Left hindlimb (tissue), 1 donor: ENCODE measurements around the gene LRFN5.

Source experiments
- DNase-seq: peaks from one replicate; pipeline ENCODE4 v3.0.0-alpha.2; 2018

The LRFN5 gene

DNA sequence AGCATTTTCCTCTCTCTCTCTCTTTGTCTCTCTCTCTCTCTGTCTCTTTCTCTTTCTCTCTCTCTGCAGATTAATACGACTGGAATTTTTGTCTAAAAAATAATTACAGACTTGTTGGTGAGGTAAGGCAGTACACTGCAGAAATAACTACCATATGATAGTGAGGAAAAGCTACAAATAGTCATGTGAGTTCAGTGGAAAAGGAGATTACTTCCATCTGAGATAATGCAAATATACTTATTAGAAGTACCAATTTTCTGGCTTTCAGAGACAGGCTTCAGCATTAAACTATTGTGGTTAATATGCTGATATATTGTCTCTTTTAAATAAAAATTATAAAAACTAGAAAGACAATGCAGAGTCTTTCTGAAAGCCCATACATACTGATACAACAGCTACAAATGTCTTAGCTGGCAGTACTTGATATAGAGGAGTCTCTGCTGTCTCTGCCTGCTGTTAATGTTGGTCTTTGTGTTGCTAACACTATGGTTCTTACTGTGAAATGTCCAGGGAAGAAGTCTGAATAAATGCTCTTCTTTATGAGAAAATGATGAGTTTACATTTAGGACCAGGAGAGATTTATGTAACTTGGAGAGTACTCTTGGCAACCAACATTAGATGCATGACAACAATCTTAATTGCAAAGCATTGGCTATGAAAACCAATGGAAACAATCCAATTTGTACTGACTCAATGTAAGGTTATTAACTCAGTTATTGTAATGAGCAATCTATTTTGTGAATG lies 167.0 kb downstream of the LRFN5 start:
- DNase-seq, result no peak

DNA sequence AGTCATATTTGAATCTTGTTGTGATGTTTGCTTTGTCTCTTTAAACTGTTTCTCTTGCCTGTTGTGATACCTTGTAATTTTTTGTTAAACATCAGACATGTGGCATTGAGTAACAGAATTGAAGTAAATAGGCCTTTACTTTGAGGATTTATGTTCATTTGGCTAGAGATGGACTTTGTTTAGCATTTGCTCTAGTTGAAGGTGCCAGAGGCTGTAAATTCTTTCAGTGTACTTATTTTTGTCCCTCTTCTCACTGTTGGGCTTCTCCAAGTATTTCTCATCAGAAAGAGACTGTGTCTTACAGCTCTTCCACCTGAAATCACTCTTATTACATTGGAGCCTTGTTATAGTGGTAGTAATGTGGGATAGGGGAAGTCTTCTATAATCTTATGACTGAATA lies 175.8 kb downstream of the LRFN5 start:
- no peak for DNase-seq

DNA sequence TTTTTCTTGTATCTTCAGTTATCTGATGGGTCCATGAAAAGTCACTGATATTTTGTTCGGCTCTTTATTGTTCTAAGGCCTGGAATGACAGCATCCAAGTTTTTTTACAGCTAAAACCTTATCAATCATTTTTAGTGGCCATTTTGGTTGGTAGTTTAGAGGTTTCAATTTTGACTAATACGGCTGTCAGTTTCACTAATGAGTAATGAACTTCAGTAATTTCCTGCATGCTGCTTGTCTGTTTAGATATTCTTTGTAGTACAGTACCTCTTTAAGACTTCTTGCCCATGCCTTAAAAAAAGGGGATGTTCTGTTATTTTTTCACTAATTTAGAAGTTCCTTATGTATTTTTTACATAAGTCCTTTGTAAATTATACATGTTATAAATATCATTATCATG lies 176.7 kb downstream of the LRFN5 start:
- DNase-seq, result no peak

- no peak for DNase-seq
Measured at GRCh38 chr14:41785696-41786095, 179.0 kb downstream of the LRFN5 start.

GRCh38 chr14:41799817-41800216 lies 193.1 kb downstream of the LRFN5 start:
- DNase-seq, result no peak

GRCh38 chr14:41805633-41806032 lies 199.0 kb downstream of the LRFN5 start:
- DNase-seq, result no peak

- DNase-seq, result no peak
Measured at GRCh38 chr14:41806366-41806975, 199.8 kb downstream of the LRFN5 start.

DNA sequence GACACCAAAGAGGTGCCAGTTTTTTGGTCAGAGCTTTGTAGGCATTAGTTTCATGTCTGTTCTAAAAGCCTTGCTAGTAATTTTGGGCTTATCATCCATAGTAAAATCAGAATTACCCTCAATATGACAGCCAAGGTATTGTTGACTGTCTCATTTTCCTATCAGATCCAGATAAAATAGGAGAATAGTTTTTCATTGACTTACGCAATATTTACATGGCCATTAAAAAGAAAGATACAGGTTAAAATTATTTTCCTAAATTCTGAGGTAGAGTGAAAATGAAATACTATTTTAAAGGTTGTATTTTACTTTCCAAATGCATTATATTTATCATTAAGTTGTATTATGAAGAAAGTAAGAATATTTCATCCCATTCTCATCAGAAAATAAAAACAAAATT lies 203.7 kb downstream of the LRFN5 start:
- DNase-seq, result no peak

- no peak for DNase-seq
Measured at GRCh38 chr14:41817626-41818025, 210.9 kb downstream of the LRFN5 start.

GRCh38 chr14:41824441-41824840 lies 217.8 kb downstream of the LRFN5 start:
- no peak for DNase-seq

DNA sequence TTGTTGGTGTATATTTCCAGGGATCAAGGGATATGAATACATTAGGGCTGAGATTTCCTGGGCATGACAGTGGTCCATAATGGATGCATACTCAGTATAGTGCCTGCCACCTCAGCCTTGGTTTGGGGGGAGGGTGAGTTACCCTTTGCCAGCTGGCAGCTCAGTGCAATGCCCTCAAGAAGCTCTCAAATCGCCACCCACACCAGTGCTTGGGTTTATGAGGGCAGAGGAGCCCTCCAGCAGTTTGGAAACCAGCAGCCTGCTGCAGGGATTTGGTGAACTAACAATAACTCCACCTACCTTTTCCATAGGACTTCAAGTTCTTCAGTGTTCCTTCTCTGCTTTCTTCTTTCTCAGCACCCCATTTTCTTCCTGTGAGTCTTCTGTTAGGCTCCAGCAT lies 218.9 kb downstream of the LRFN5 start:
- no peak for DNase-seq

DNA sequence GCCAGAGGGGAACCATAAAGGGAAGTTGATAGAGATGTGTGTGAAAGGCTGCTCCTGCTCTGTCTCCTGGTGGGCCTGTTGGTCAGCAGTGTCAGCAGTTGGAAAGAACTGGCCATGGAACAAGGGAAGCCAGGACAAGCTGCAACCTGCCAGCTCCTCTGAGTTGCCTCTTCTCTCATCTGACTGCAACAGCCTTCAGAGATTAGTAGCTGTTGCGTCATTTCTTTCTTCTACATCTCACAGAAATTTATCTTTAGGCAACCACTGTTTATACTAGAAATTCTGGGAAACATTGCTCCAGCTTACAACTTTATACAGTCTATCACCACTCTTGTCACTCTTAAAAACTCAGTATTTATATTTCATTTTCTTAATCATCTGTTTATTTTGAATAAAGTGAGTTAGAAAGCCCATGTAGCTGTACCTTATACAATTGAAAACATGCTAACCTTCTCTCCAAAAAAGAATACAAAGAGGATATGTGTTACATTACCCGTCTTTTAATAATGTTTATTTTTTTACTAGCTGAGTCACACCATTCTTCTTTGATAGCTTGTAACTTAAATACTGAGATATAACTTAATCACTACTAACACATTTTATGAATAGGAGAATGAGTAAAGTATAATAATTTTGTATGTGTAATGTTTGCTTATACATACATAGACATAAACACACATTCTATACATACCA lies 224.2 kb downstream of the LRFN5 start:
- no peak for DNase-seq

- DNase-seq, result no peak
Measured at GRCh38 chr14:41839661-41840060, 233.0 kb downstream of the LRFN5 start.

GRCh38 chr14:41859336-41859735 lies 252.7 kb downstream of the LRFN5 start:
- no peak for DNase-seq

DNA sequence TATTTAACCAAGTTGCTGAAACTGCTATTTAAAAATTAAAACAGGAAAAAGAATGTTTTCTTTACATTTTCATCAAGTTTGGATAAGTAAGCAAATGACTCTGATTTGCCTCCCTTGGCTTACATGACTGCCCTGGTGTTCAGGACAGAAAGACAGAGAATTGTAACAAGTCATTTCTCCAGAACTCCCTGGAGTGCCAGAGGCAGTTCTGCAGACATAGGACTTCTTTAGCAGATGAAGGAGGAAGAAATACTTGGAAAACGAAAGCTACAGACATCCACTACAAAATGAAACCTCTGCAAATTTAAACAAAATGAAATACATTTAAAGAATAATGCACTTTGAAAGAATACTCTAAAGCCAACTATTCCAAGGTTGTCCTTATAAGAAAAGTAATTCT lies 253.9 kb downstream of the LRFN5 start:
- no peak for DNase-seq

DNA sequence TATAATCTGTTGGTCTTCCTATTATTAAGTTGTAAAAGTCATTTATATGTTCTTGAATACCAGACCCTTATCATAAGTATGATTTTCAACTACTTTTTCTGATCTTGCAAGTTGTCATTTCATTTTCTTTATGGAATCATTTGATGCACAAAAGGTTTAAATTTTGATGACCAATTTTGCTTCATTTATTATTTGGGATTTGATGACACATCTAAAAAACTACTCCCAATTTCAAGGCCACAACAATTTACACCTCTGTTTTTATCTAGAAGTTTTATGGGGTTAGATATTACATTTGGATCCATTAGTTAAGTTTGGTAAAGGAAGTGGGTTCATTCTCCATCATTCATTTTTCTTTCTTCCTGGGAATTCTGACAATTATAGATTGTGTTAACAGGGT lies 259.2 kb downstream of the LRFN5 start:
- DNase-seq, result no peak

- DNase-seq, result no peak
Measured at GRCh38 chr14:41868396-41868795, 261.7 kb downstream of the LRFN5 start.

DNA sequence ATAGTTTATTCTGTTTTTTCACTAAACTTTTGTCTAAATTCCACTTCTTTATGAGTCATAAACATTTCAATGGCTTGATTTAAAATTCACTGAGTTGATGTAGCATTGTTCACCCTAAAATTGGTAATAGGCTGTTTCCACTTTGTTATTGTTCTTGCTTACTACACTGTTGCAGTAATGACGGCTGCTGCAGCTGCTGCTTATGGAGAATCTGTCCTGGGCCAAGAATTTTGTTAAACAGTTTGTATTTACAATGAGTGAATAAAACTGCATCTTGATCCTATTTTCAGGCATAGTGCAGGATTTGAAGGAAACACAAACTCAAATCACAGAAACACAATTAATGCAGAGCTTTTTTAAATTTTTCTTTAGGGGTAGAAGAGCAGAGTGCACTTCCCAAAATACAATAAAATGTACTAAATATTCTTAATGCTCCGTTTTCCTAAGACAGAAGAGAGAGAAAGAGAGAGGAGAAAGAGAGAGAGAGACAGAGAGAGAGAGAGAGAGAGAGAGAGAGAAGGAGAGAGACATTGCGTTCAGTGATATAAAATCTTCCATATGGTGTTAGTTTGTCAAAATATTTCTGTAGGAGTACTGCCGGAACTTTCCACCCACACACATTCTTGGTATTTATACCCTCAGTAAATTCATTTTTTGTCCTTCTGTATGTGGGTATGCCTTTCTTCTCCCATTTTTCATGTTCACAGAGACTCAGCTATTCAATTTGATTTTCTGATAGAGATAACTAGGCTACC lies 266.4 kb downstream of the LRFN5 start:
- no peak for DNase-seq

GRCh38 chr14:41873686-41874317 lies 267.1 kb downstream of the LRFN5 start:
- DNase-seq, result no peak

DNA sequence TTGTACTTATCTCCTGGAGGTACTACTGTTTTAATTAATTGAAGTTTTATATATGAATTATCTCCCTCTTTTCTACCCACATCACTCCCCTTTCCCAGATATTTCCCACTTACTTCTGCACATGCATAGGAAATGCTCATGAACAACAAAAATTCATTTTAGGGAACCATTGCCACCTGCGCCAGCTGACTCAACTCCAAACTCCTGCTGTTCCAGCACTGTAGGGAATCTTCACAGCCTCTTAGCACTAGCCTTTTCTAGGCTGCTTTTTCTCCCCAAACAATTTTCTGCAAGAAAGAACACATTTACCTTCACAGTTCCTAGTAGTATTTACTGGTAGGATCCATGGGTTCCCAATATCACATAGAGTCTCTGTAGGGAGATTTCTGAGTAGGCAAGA lies 268.4 kb downstream of the LRFN5 start:
- DNase-seq, result no peak

- DNase-seq, result no peak
Measured at GRCh38 chr14:41878321-41878720, 271.6 kb downstream of the LRFN5 start.

DNA sequence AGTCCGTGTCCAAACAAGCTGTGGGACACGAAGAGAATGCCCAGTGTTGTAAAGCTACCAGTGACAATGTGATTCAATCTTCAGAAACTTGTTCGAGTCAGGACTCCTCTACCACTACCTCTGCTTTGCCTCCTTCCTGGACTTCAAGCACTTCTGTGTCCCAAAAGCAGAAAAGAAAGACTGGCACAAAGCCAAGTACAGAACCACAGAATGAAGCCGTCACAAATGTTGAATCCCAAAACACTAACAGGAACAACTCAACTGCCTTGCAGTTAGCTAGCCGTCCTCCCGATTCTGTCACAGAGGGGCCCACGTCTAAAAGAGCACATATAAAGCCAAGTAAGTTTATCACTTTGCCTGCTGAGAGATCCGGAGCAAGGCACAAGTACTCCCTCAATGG lies 284.9 kb downstream of the LRFN5 start:
- no peak for DNase-seq

- no peak for DNase-seq
Measured at GRCh38 chr14:41899416-41899815, 292.7 kb downstream of the LRFN5 start.
